ENCODE results near the gene TBC1D14. TPM values are rescaled to one million over a fixed set of nuclear protein-coding genes. Genes with fewer than 3 reads are reported as not detected.

TBC1D14 gene
- total and polyA plus RNA-seq, 2 of the 8 experiments (the other 6 are each of a cell fraction or from before 2014, with no cell fraction given) = 45.6 to 48.2 TPM

GRCh38 chr4:6974138-6974848, 64.7 kb downstream of the TBC1D14 start (continued):
- TF ChIP-seq EP300 (IDR thresholded peaks at IDR 0.05; ENCODE audit: borderline replicate concordance in 1 of 2, low read depth in 2 of 2, low read length in 2 of 2) (no peak), TBP (IDR thresholded peaks at IDR 0.05; ENCODE audit: low read depth, low read length) (no peak), SP2 (IDR thresholded peaks at IDR 0.05; ENCODE audit: low read length) (no peak), HDAC6 (IDR thresholded peaks at IDR 0.05; ENCODE audit: low read depth, low read length) (no peak), CTBP2 (IDR thresholded peaks at IDR 0.05; ENCODE audit: borderline replicate concordance, insufficient read depth, insufficient read length, low read length) (no peak), NANOG (IDR thresholded peaks at IDR 0.05; ENCODE audit: insufficient read depth, low read depth, low read length, poor library complexity, severe bottlenecking) (no peak), SAP30 (IDR thresholded peaks at IDR 0.05; ENCODE audit: insufficient read depth, insufficient replicate concordance, low read length) (no peak), RFX5 (IDR thresholded peaks at IDR 0.05; ENCODE audit: borderline replicate concordance, low read depth, low read length) (no peak), GABPA (IDR thresholded peaks at IDR 0.05; ENCODE audit: borderline replicate concordance, insufficient read depth, low read length) (no peak), CBX5 (IDR thresholded peaks at IDR 0.05; ENCODE audit: low read depth, low read length) (no peak), CREB1 (IDR thresholded peaks at IDR 0.05) (peak; percentile 78), EGR1 (IDR thresholded peaks at IDR 0.05; ENCODE audit: borderline replicate concordance, low read depth, low read length) (no peak), TAF1 (IDR thresholded peaks at IDR 0.05; ENCODE audit: low read depth, low read length) (no peak), GTF2F1 (IDR thresholded peaks at IDR 0.05; ENCODE audit: borderline replicate concordance, low read depth, low read length) (no peak), SP4 (IDR thresholded peaks at IDR 0.05; ENCODE audit: low read length) (no peak), CHD2 (IDR thresholded peaks at IDR 0.05; ENCODE audit: low read length) (no peak), PHF8 (conservative IDR thresholded peaks at IDR 0.05; ENCODE audit: low read depth, low read length) (no peak), TEAD4 (IDR thresholded peaks at IDR 0.05; ENCODE audit: low read depth, low read length) (peak; percentile 34; the same call in 1 of the 2 replicates), EZH2 (IDR thresholded peaks at IDR 0.05; ENCODE audit: low read depth, low read length, severe bottlenecking) (no peak), HDAC2 (IDR thresholded peaks at IDR 0.05; ENCODE audit: borderline replicate concordance in 1 of 2, low read depth in 2 of 2, low read length in 2 of 2) (0 out of 4 replicates have a peak, but pooled peaks of 1 of the 2 experiments have one; percentile 60), CHD1 (IDR thresholded peaks at IDR 0.05; ENCODE audit: low read depth, low read length) (no peak), BCL11A (IDR thresholded peaks at IDR 0.05; ENCODE audit: low read depth in 2 of 2, low read length in 2 of 2) (no peak), RBBP5 (IDR thresholded peaks at IDR 0.05; ENCODE audit: borderline replicate concordance, low read depth, low read length) (no peak), JUN (IDR thresholded peaks at IDR 0.05; ENCODE audit: low read depth, low read length) (no peak), KDM4A (IDR thresholded peaks at IDR 0.05; ENCODE audit: low read depth, low read length, severe bottlenecking) (no peak)
